ENCODE measurements around the gene ARMC6.
"Not testable (repeated sequence)": the region's sequence is repeated elsewhere in the genome, so short reads cannot be mapped to it uniquely, and the experiment has no call there.

- not testable (repeated sequence) for TF ChIP-seq ZNF609 (CRISPR knock-in tag; IDR thresholded peaks at IDR 0.05; ENCODE audit: borderline replicate concordance); PREB (CRISPR knock-in tag; IDR thresholded peaks at IDR 0.05); RNF2 (conservative IDR thresholded peaks at IDR 0.05; ENCODE audit: low read depth); CREB3 (CRISPR knock-in tag; IDR thresholded peaks at IDR 0.05); E2F1 (CRISPR knock-in tag; IDR thresholded peaks at IDR 0.05); EZH2 (conservative IDR thresholded peaks at IDR 0.05; ENCODE audit: low read depth, low read length); ZNF274 (CRISPR knock-in tag; IDR thresholded peaks at IDR 0.05)
Measured at GRCh38 chr19:19106938-19107337, 73.5 kb downstream of the ARMC6 start.

All from HepG2 (cell line).